HK-2 (cell line): ENCODE measurements around the gene SLC37A1.

Experiments
- DNase-seq: peaks from one replicate; pipeline ENCODE4 v3.0.0-alpha.2; 2018; ENCODE audit not compliant: unreplicated experiment

SLC37A1 gene

GRCh38 chr21:42545317-42545716 lies 31.7 kb downstream of the SLC37A1 start:
- no peak for DNase-seq

GRCh38 chr21:42545745-42546144 lies 32.1 kb downstream of the SLC37A1 start:
- no peak for DNase-seq

- DNase-seq: no peak
These were observed 32.8 kb downstream of the SLC37A1 start for GRCh38 chr21:42546433-42546832.

GRCh38 chr21:42547001-42547905 lies 33.6 kb downstream of the SLC37A1 start:
- no peak for DNase-seq

- no peak for DNase-seq
These were observed 34.3 kb downstream of the SLC37A1 start for GRCh38 chr21:42547906-42548365.

- no peak for DNase-seq
These were observed 35.2 kb downstream of the SLC37A1 start for GRCh38 chr21:42548687-42549406.

GRCh38 chr21:42550817-42551216 lies 37.2 kb downstream of the SLC37A1 start:
- DNase-seq: no peak

- DNase-seq: no peak
These were observed 39.0 kb downstream of the SLC37A1 start for GRCh38 chr21:42552407-42553336.

- no peak for DNase-seq
These were observed 39.8 kb downstream of the SLC37A1 start for GRCh38 chr21:42553435-42553834.

- DNase-seq: no peak
These were observed 40.8 kb downstream of the SLC37A1 start for GRCh38 chr21:42554251-42554961.

- DNase-seq: no peak
These were observed 42.2 kb downstream of the SLC37A1 start for GRCh38 chr21:42555756-42556438.

- no peak for DNase-seq
These were observed 42.8 kb downstream of the SLC37A1 start for GRCh38 chr21:42556476-42556875.

- no peak for DNase-seq
These were observed 43.3 kb downstream of the SLC37A1 start for GRCh38 chr21:42556960-42557359.

GRCh38 chr21:42557420-42557819 lies 43.8 kb downstream of the SLC37A1 start:
- DNase-seq: no peak

- no peak for DNase-seq
These were observed 44.7 kb downstream of the SLC37A1 start for GRCh38 chr21:42558368-42558767.

GRCh38 chr21:42558846-42559245 lies 45.2 kb downstream of the SLC37A1 start:
- no peak for DNase-seq

- no peak for DNase-seq
These were observed 45.7 kb downstream of the SLC37A1 start for GRCh38 chr21:42559326-42559725.

- DNase-seq: no peak
These were observed 47.0 kb downstream of the SLC37A1 start for GRCh38 chr21:42560517-42561179.

- DNase-seq: no peak
These were observed 48.4 kb downstream of the SLC37A1 start for GRCh38 chr21:42561762-42562650.
